HepG2 (cell line): ENCODE data around the gene GRIK3. TPM values are rescaled to one million over a fixed set of nuclear protein-coding genes. Genes with fewer than 3 reads are reported as not detected.

Source experiments
- ATAC-seq: fragments of 200-7000 bp; cut with Tn5 transposase; 3 replicates; pipeline ENCODE4 v1.9.1; 2020; ENCODE audit warnings: mild to moderate bottlenecking, moderate library complexity
- BruUV-seq: library from RNA; stranded (reverse); fragments of 400-500 nt; replicated peaks from 2 replicates; lab custom pipeline; 2021; lab: Mats Ljungman, UMichigan
- CTCF ChIA-PET: fragments of 300-600 bp; formaldehyde crosslinking; extraction: SDS; loops from one replicate; lab custom pipeline; 2021; ENCODE audit warnings: low total read pairs, inconsistent platforms, low intra/inter-chr PET ratio; lab: Yijun Ruan, JAX
- POLR2A ChIA-PET: fragments of 350-600 bp; sonication (Branson Sonifier 250); formaldehyde crosslinking; loops from one replicate; lab custom pipeline; 2020; ENCODE audit warnings: antibody characterized with exemption, inconsistent platforms; lab: Yijun Ruan, JAX
- DNase-seq: peaks from one replicate; pipeline ENCODE4 v3.0.0-alpha.2; 2015; ENCODE audit warnings: low spot score
- FAIRE-seq: peaks from 3 replicates; lab custom pipeline; 2011; peaks lifted over from hg19 to GRCh38; lab: Jason Lieb, UNC
- H2AFZ ChIP-seq: one replicate; pipeline ENCODE4 v1.6.1; 2011; ENCODE audit warnings: low read length, inconsistent platforms
- H3K27ac ChIP-seq: fragments of 300-600 bp; 3 replicates; pipeline ENCODE4 v1.8.0; 2011; ENCODE audit warnings: mixed run types, mild to moderate bottlenecking, mixed read lengths, low read length, inconsistent platforms; ENCODE audit not compliant: insufficient read depth; ENCODE audit errors: extremely low read length
- H3K27me3 ChIP-seq, 2 experiments: fragments of 200-600 bp in 1 of 2; 2 replicates in 1 of 2; 3 replicates in 1 of 2; pipeline versions ENCODE4 v1.6.0 to v1.8.0; 2011; ENCODE audit warnings: low read length in 2 of 2, mild to moderate bottlenecking in 2 of 2, moderate library complexity in 2 of 2, inconsistent platforms in 1 of 2; ENCODE audit not compliant: insufficient read depth in 2 of 2, control insufficient read depth in 1 of 2
- H3K36me3 ChIP-seq, 2 experiments: fragments of 200-600 bp in 1 of 2; replicated peaks in 1 of 2; 2 replicates in 1 of 2; 3 replicates in 1 of 2; pipeline versions ENCODE4 v1.5.1 to v1.8.0; 2011; ENCODE audit warnings: low read length in 2 of 2, inconsistent platforms in 1 of 2; ENCODE audit not compliant: insufficient read depth in 2 of 2, control insufficient read depth in 1 of 2
- H3K4me1 ChIP-seq: 2 replicates; pipeline ENCODE4 v1.5.1; 2012; ENCODE audit warnings: low read length, inconsistent platforms; ENCODE audit not compliant: insufficient read depth
- H3K4me2 ChIP-seq: 2 replicates; pipeline ENCODE4 v1.6.0; 2011; ENCODE audit warnings: low read depth, low read length, inconsistent platforms
- H3K4me3 ChIP-seq, 3 experiments: fragments of 200-600 bp in 1 of 3; sonication (generic), shearing (Covaris generic) in 1 of 3; replicated peaks in 1 of 3; 2 replicates each; pipeline ENCODE4 v1.5.1; 2011 to 2016; ENCODE audit warnings: low read length in 3 of 3, inconsistent platforms in 2 of 3, low read depth in 2 of 3, mild to moderate bottlenecking in 2 of 3, control low read depth in 1 of 3, mixed read lengths in 1 of 3; ENCODE audit not compliant: insufficient read depth in 1 of 3
- H3K79me2 ChIP-seq: one replicate; pipeline ENCODE4 v1.6.1; 2011; ENCODE audit warnings: low read length, inconsistent platforms; ENCODE audit not compliant: insufficient read depth
- H3K9ac ChIP-seq: 2 replicates; pipeline ENCODE4 v1.6.0; 2011; ENCODE audit warnings: mild to moderate bottlenecking, low read depth, low read length, inconsistent platforms; ENCODE audit not compliant: insufficient read depth
- H3K9me3 ChIP-seq: 2 replicates; pipeline ENCODE4 v1.5.1; 2012; ENCODE audit warnings: mild to moderate bottlenecking, low read length
- H4K20me1 ChIP-seq: 2 replicates; pipeline ENCODE4 v1.6.0; 2011; ENCODE audit warnings: inconsistent platforms, mild to moderate bottlenecking, low read length, moderate library complexity; ENCODE audit not compliant: insufficient read depth
- KLF15 ChIP-seq: sonication (generic); formaldehyde crosslinking; IDR thresholded peaks from 2 replicates; pipeline ENCODE4 v1.8.1; 2023; ENCODE audit warnings: borderline replicate concordance, mild to moderate bottlenecking, inconsistent platforms, missing genetic modification reagents, mixed read lengths
- RNF2 ChIP-seq: fragments of 450-650 bp; conservative IDR thresholded peaks from 2 replicates; pipeline ENCODE4 v1.6.1; 2016; ENCODE audit warnings: low read depth
- SRSF9 ChIP-seq: fragments of 200-400 bp; formaldehyde crosslinking; IDR thresholded peaks from 2 replicates; pipeline ENCODE4 v1.6.1; 2018; ENCODE audit warnings: borderline replicate concordance, mild to moderate bottlenecking, low read depth, low read length; ENCODE audit not compliant: insufficient read depth, poor library complexity, severe bottlenecking
- ZNF326 ChIP-seq: sonication (generic); formaldehyde crosslinking; IDR thresholded peaks from 2 replicates; pipeline ENCODE4 v1.4.0; 2020; ENCODE audit warnings: missing genetic modification reagents, borderline replicate concordance
- ZNF446 ChIP-seq: sonication (generic); formaldehyde crosslinking; IDR thresholded peaks from 2 replicates; pipeline ENCODE4 v1.5.0; 2020; ENCODE audit warnings: mild to moderate bottlenecking, missing genetic modification reagents
- ZNF841 ChIP-seq: sonication (generic); formaldehyde crosslinking; IDR thresholded peaks from 2 replicates; pipeline ENCODE4 v1.8.1; 2023; ENCODE audit warnings: missing genetic modification reagents, borderline replicate concordance
- WGBS: methylation state at CpG from one replicate; pipeline ENCODE4 v1.1.6; 2017; ENCODE audit warnings: low lambda C conversion rate; 5-methylcytosine and 5-hydroxymethylcytosine counted together
- in situ Hi-C: cut with HindIII; loops from 2 replicates; pipeline ENCODE4 v1.10.0; 2017; ENCODE audit warnings: low pct_unique_long_range_greater_than_20kb; ENCODE audit not compliant: extremely low pct_ligation_motif_present
- intact Hi-C: fragments of 100-400 bp; cut with micrococcal nuclease; formaldehyde crosslinking; loops from one replicate; pipeline ENCODE4 v1.10.0; 2022; ENCODE audit not compliant: unreplicated experiment
- polyA plus RNA-seq, 8 experiments: library from polyadenylated mRNA; depleted of rRNA in 3 of 8; stranded (reverse) in 7 of 8; unstranded in 1 of 8; fragments of >200 nt; fragmentation: Illumina TruSeq in 4 of 8; extraction: Trizol in 4 of 8; gene quantifications; 2 replicates each; pipeline versions ENCODE4 v1.2.1 to v1.2.3, GENCODE V29; 2011 to 2016; ENCODE audit warnings: low read depth in 4 of 8, missing spikeins in 1 of 8, mixed read lengths in 1 of 8; ENCODE audit not compliant: insufficient read depth in 1 of 8
- total RNA-seq, 5 experiments: library from RNA; depleted of rRNA; stranded (reverse); fragments of >200 nt; fragmentation: Illumina TruSeq; extraction: Trizol; gene quantifications; 2 replicates each; pipeline ENCODE4 v1.2.3, GENCODE V29; 2016; ENCODE audit warnings: low read depth in 1 of 5
- TF ChIP-seq, protein P1 (sequence below): sonication (generic); formaldehyde crosslinking; IDR thresholded peaks from 2 replicates; pipeline ENCODE4 v1.8.0; 2022; ENCODE audit warnings: missing genetic modification reagents, mild to moderate bottlenecking, borderline replicate concordance
- TF ChIP-seq, protein P2 (sequence below): conservative IDR thresholded peaks from 2 replicates; pipeline ENCODE4 v1.6.1; 2018; ENCODE audit warnings: missing genetic modification reagents
- TF ChIP-seq, protein P3 (sequence below): sonication (generic); formaldehyde crosslinking; IDR thresholded peaks from 2 replicates; pipeline ENCODE4 v1.5.0; 2020; ENCODE audit warnings: missing genetic modification reagents

The GRIK3 gene
- total and polyA plus RNA-seq, 2 of the 13 experiments (the other 11 are each of a cell fraction or from before 2014, with no cell fraction given), result not detected

DNA sequence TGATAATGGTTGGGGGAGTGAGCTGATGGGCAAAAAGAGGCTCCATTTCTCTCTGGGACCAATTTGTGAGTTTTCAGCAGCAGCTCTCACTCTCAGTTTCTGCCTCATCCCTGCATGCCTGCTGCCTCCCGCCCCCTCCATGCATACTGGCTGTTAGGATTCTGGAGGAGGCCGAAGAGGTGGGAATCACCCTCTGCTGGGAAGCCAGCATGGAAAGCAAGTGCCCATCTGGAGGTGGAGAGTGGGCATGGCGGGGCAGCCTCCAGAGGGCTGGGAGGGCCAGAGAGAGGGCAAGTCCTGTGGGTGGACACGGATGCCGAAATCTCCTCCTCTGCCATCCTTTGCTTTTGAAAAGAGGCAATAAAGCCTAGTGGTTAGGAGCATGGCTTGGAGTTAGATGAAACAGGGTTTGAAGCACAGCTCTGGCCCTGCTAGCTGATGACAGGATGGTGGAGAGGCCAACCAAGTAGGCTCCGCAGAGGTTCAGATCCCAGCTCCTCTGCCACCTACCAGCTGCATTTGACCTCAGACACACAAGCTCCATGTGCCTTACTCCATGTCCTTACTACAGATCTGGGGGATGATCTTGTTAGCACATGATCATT is 113.4 kb downstream of the GRIK3 start:
- no peak overlapping the region for H3K9ac ChIP-seq
- ChIA-PET POLR2A (no interaction called here), CTCF (no interaction called here)
- H2AFZ ChIP-seq, result no peak overlapping the region
- in situ Hi-C loops, result no loop called here
- no peaks in the 10 kb centered on the region for H4K20me1 ChIP-seq
- no peaks in the 10 kb centered on the region for H3K79me2 ChIP-seq
- no peak for ATAC-seq
- no peaks in the 10 kb centered on the region for H3K9me3 ChIP-seq
- intact Hi-C loops, result no loop called here
- no peak overlapping the region for H3K4me3 ChIP-seq
- no TSS peak for BruUV-seq
- H3K4me2 ChIP-seq, result no peak overlapping the region
- no peak overlapping the region for H3K27ac ChIP-seq
- 5% methylated on average over 5 of the region's 6 CpGs for WGBS
- no peak for DNase-seq
- TF ChIP-seq SRSF9 (no peak), ZNF326 (CRISPR knock-in tag) (no peak), ZNF446 (CRISPR knock-in tag) (no peak), RNF2 (no peak), ZNF841 (CRISPR knock-in tag) (no peak), KLF15 (CRISPR knock-in tag) (no peak)
- TF ChIP-seq, protein P1, sequence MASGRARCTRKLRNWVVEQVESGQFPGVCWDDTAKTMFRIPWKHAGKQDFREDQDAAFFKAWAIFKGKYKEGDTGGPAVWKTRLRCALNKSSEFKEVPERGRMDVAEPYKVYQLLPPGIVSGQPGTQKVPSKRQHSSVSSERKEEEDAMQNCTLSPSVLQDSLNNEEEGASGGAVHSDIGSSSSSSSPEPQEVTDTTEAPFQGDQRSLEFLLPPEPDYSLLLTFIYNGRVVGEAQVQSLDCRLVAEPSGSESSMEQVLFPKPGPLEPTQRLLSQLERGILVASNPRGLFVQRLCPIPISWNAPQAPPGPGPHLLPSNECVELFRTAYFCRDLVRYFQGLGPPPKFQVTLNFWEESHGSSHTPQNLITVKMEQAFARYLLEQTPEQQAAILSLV (CRISPR knock-in tag), result no peak
- TF ChIP-seq, protein P2, sequence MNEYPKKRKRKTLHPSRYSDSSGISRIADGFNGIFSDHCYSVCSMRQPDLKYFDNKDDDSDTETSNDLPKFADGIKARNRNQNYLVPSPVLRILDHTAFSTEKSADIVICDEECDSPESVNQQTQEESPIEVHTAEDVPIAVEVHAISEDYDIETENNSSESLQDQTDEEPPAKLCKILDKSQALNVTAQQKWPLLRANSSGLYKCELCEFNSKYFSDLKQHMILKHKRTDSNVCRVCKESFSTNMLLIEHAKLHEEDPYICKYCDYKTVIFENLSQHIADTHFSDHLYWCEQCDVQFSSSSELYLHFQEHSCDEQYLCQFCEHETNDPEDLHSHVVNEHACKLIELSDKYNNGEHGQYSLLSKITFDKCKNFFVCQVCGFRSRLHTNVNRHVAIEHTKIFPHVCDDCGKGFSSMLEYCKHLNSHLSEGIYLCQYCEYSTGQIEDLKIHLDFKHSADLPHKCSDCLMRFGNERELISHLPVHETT, result no peak
- TF ChIP-seq, protein P3, sequence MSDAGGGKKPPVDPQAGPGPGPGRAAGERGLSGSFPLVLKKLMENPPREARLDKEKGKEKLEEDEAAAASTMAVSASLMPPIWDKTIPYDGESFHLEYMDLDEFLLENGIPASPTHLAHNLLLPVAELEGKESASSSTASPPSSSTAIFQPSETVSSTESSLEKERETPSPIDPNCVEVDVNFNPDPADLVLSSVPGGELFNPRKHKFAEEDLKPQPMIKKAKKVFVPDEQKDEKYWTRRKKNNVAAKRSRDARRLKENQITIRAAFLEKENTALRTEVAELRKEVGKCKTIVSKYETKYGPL (CRISPR knock-in tag), result no peak
- no peaks in the 10 kb centered on the region for H3K36me3 ChIP-seq
- H3K27me3 ChIP-seq, result no peaks in the 10 kb centered on the region
- H3K4me1 ChIP-seq, result no peaks in the 10 kb centered on the region
- FAIRE-seq, result no peak
